ENCODE data around the gene SH3RF2.

Gene SH3RF2

GRCh38 chr5:145937432-145938250 is 1.3 kb downstream of the SH3RF2 start:
- Mint-ChIP-seq H3K4me1 (ENCODE audit: low read depth) (peaks cover 16% of the 10 kb centered on the region), H3K9me3 (no peaks in the 10 kb centered on the region), H3K36me3 (ENCODE audit: low read depth) (no peaks in the 10 kb centered on the region), H3K27ac (no peak overlapping the region), H3K4me3 (no peak overlapping the region), H3K27me3 (peaks cover 58% of the 10 kb centered on the region)
- intact Hi-C loops (cut with micrococcal nuclease): no loop called here

- intact Hi-C loops (cut with micrococcal nuclease): no loop called here
- H3K4me1 Mint-ChIP-seq (ENCODE audit: low read depth): peaks cover 27% of the 10 kb centered on the region
- no peak overlapping the region for H3K4me3 Mint-ChIP-seq
- peaks cover 56% of the 10 kb centered on the region for H3K27me3 Mint-ChIP-seq
- no peaks in the 10 kb centered on the region for H3K9me3 Mint-ChIP-seq
- H3K27ac Mint-ChIP-seq: no peak overlapping the region
- no peaks in the 10 kb centered on the region for H3K36me3 Mint-ChIP-seq (ENCODE audit: low read depth)
Observed at GRCh38 chr5:145938776-145939539, 2.6 kb downstream of the SH3RF2 start.

- intact Hi-C loops (cut with micrococcal nuclease): no loop called here
- H3K4me3 Mint-ChIP-seq: no peak overlapping the region
- no peaks in the 10 kb centered on the region for H3K9me3 Mint-ChIP-seq
- no peaks in the 10 kb centered on the region for H3K36me3 Mint-ChIP-seq (ENCODE audit: low read depth)
- H3K27me3 Mint-ChIP-seq: peaks cover 59% of the 10 kb centered on the region
- no peak overlapping the region for H3K27ac Mint-ChIP-seq
- peaks cover 27% of the 10 kb centered on the region for H3K4me1 Mint-ChIP-seq (ENCODE audit: low read depth)
Observed at GRCh38 chr5:145939540-145940065, 3.2 kb downstream of the SH3RF2 start.

- no peaks in the 10 kb centered on the region for H3K9me3 Mint-ChIP-seq
Observed at GRCh38 chr5:145941096-145941447, 4.7 kb downstream of the SH3RF2 start.

GRCh38 chr5:145941448-145942130 is 5.2 kb downstream of the SH3RF2 start:
- H3K4me3 Mint-ChIP-seq: no peak overlapping the region
- no peaks in the 10 kb centered on the region for H3K9me3 Mint-ChIP-seq
- peaks cover 56% of the 10 kb centered on the region for H3K27me3 Mint-ChIP-seq
- intact Hi-C loops (cut with micrococcal nuclease): no loop called here
- no peak overlapping the region for H3K27ac Mint-ChIP-seq
- peaks cover 24% of the 10 kb centered on the region for H3K4me1 Mint-ChIP-seq (ENCODE audit: low read depth)
- no peaks in the 10 kb centered on the region for H3K36me3 Mint-ChIP-seq (ENCODE audit: low read depth)

More at GRCh38 chr5:145941096-145941447, 4.7 kb downstream of the SH3RF2 start:
- intact Hi-C loops (cut with micrococcal nuclease): no loop called here
- Mint-ChIP-seq H3K4me3 (no peak overlapping the region), H3K27me3 (peaks cover 60% of the 10 kb centered on the region), H3K4me1 (ENCODE audit: low read depth) (peaks cover 27% of the 10 kb centered on the region), H3K27ac (no peak overlapping the region), H3K36me3 (ENCODE audit: low read depth) (no peaks in the 10 kb centered on the region)

- Mint-ChIP-seq H3K27me3 (peaks cover 50% of the 10 kb centered on the region), H3K4me1 (ENCODE audit: low read depth) (peaks cover 22% of the 10 kb centered on the region), H3K36me3 (ENCODE audit: low read depth) (no peaks in the 10 kb centered on the region), H3K4me3 (no peak overlapping the region), H3K9me3 (no peaks in the 10 kb centered on the region), H3K27ac (no peak overlapping the region)
- intact Hi-C loops (cut with micrococcal nuclease): no loop called here
Observed at GRCh38 chr5:145942201-145942600, 5.8 kb downstream of the SH3RF2 start.

GRCh38 chr5:145942749-145943148 is 6.4 kb downstream of the SH3RF2 start:
- H3K36me3 Mint-ChIP-seq (ENCODE audit: low read depth): no peaks in the 10 kb centered on the region
- intact Hi-C loops (cut with micrococcal nuclease): no loop called here
- peaks cover 22% of the 10 kb centered on the region for H3K4me1 Mint-ChIP-seq (ENCODE audit: low read depth)
- H3K4me3 Mint-ChIP-seq: no peak overlapping the region
- no peak overlapping the region for H3K27ac Mint-ChIP-seq
- no peaks in the 10 kb centered on the region for H3K9me3 Mint-ChIP-seq
- peaks cover 45% of the 10 kb centered on the region for H3K27me3 Mint-ChIP-seq

GRCh38 chr5:145943674-145944121 is 7.3 kb downstream of the SH3RF2 start:
- peaks cover 22% of the 10 kb centered on the region for H3K4me1 Mint-ChIP-seq (ENCODE audit: low read depth)
- peaks cover 42% of the 10 kb centered on the region for H3K27me3 Mint-ChIP-seq
- intact Hi-C loops (cut with micrococcal nuclease): no loop called here
- no peak overlapping the region for H3K4me3 Mint-ChIP-seq
- H3K36me3 Mint-ChIP-seq (ENCODE audit: low read depth): no peaks in the 10 kb centered on the region
- no peaks in the 10 kb centered on the region for H3K9me3 Mint-ChIP-seq
- H3K27ac Mint-ChIP-seq: no peak overlapping the region

GRCh38 chr5:145944328-145944727 is 8.0 kb downstream of the SH3RF2 start:
- no peaks in the 10 kb centered on the region for H3K36me3 Mint-ChIP-seq (ENCODE audit: low read depth)
- H3K4me1 Mint-ChIP-seq (ENCODE audit: low read depth): peaks cover 22% of the 10 kb centered on the region
- no peak overlapping the region for H3K4me3 Mint-ChIP-seq
- peaks cover 48% of the 10 kb centered on the region for H3K27me3 Mint-ChIP-seq
- H3K27ac Mint-ChIP-seq: no peak overlapping the region
- no peaks in the 10 kb centered on the region for H3K9me3 Mint-ChIP-seq
- intact Hi-C loops (cut with micrococcal nuclease): no loop called here

- H3K4me3 Mint-ChIP-seq: no peak overlapping the region
- H3K27ac Mint-ChIP-seq: no peak overlapping the region
- H3K9me3 Mint-ChIP-seq: no peaks in the 10 kb centered on the region
- peaks cover 51% of the 10 kb centered on the region for H3K27me3 Mint-ChIP-seq
- peaks cover 22% of the 10 kb centered on the region for H3K4me1 Mint-ChIP-seq (ENCODE audit: low read depth)
- intact Hi-C loops (cut with micrococcal nuclease): no loop called here
- no peaks in the 10 kb centered on the region for H3K36me3 Mint-ChIP-seq (ENCODE audit: low read depth)
Observed at GRCh38 chr5:145945620-145946111, 9.3 kb downstream of the SH3RF2 start.

GRCh38 chr5:145946112-145946861 is 9.9 kb downstream of the SH3RF2 start:
- peaks cover 53% of the 10 kb centered on the region for H3K27me3 Mint-ChIP-seq
- H3K4me1 Mint-ChIP-seq (ENCODE audit: low read depth): peaks cover 20% of the 10 kb centered on the region
- no peaks in the 10 kb centered on the region for H3K9me3 Mint-ChIP-seq
- H3K36me3 Mint-ChIP-seq (ENCODE audit: low read depth): no peaks in the 10 kb centered on the region
- no peak overlapping the region for H3K4me3 Mint-ChIP-seq
- intact Hi-C loops (cut with micrococcal nuclease): no loop called here
- H3K27ac Mint-ChIP-seq: no peak overlapping the region

- H3K27ac Mint-ChIP-seq: no peak overlapping the region
- H3K4me3 Mint-ChIP-seq: no peak overlapping the region
- no peaks in the 10 kb centered on the region for H3K36me3 Mint-ChIP-seq (ENCODE audit: low read depth)
- H3K4me1 Mint-ChIP-seq (ENCODE audit: low read depth): peaks cover 11% of the 10 kb centered on the region
- H3K9me3 Mint-ChIP-seq: no peaks in the 10 kb centered on the region
- intact Hi-C loops (cut with micrococcal nuclease): no loop called here
- peaks cover 56% of the 10 kb centered on the region for H3K27me3 Mint-ChIP-seq
Observed at GRCh38 chr5:145947581-145947980, 11.2 kb downstream of the SH3RF2 start.

- Mint-ChIP-seq H3K27me3 (peaks cover 55% of the 10 kb centered on the region), H3K4me1 (ENCODE audit: low read depth) (peaks cover 9% of the 10 kb centered on the region), H3K36me3 (ENCODE audit: low read depth) (no peaks in the 10 kb centered on the region), H3K9me3 (no peaks in the 10 kb centered on the region), H3K27ac (no peak overlapping the region), H3K4me3 (no peak overlapping the region)
- intact Hi-C loops (cut with micrococcal nuclease): no loop called here
Observed at GRCh38 chr5:145948047-145948446, 11.7 kb downstream of the SH3RF2 start.
